A673 (cell line): ENCODE measurements around the gene SOCS2. TPM values are rescaled to one million over a fixed set of nuclear protein-coding genes. Genes with fewer than 3 reads are reported as not detected.

Source experiments
- BruUV-seq: library from RNA; stranded (reverse); fragments of 400-500 nt; replicated peaks from 2 replicates; lab custom pipeline; 2021; lab: Mats Ljungman, UMichigan
- CTCF ChIA-PET: fragments of 300-600 bp; sonication (Branson Sonifier 250); formaldehyde crosslinking; loops from one replicate; lab custom pipeline; 2022; ENCODE audit warnings: antibody characterized with exemption; lab: Charles Lee
- POLR2A ChIA-PET: fragments of 300-600 bp; sonication (Branson Sonifier 250); formaldehyde crosslinking; loops from one replicate; lab custom pipeline; 2022; ENCODE audit warnings: antibody characterized with exemption; ENCODE audit not compliant: low non-redundant PET; lab: Charles Lee
- DNase-seq: peaks from one replicate; pipeline ENCODE4 v3.0.0-alpha.2; 2015; ENCODE audit warnings: low spot score
- H3K27ac ChIP-seq: fragments of 200-600 bp; sonication (generic); 2 replicates; pipeline ENCODE4 v1.5.1; 2016; ENCODE audit warnings: mixed run types, low read depth, mild to moderate bottlenecking, mixed read lengths, antibody characterized with exemption, low read length; ENCODE audit not compliant: poor library complexity, severe bottlenecking
- H3K27me3 ChIP-seq: fragments of 200-600 bp; sonication (generic); replicated peaks from 2 replicates; pipeline ENCODE4 v1.6.1; 2017; ENCODE audit warnings: mixed run types, low read depth, mild to moderate bottlenecking, mixed read lengths, antibody characterized with exemption, low read length; ENCODE audit not compliant: insufficient read depth, poor library complexity
- H3K36me3 ChIP-seq: fragments of 200-600 bp; sonication (generic); 2 replicates; pipeline ENCODE4 v1.6.1; 2016; ENCODE audit warnings: mixed run types, mild to moderate bottlenecking, mixed read lengths, antibody characterized with exemption, low read length; ENCODE audit not compliant: insufficient read depth, poor library complexity, severe bottlenecking
- H3K4me1 ChIP-seq: fragments of 200-600 bp; sonication (generic); 2 replicates; pipeline ENCODE4 v1.6.1; 2017; ENCODE audit warnings: mixed run types, mild to moderate bottlenecking, mixed read lengths, antibody characterized with exemption, low read length; ENCODE audit not compliant: insufficient read depth, poor library complexity, severe bottlenecking
- H3K4me3 ChIP-seq: fragments of 200-600 bp; sonication (generic); 2 replicates; pipeline ENCODE4 v1.5.1; 2016; ENCODE audit warnings: low read depth, mixed run types, mild to moderate bottlenecking, mixed read lengths, low read length; ENCODE audit not compliant: poor library complexity, severe bottlenecking
- H3K9me3 ChIP-seq: fragments of 200-600 bp; sonication (generic); 2 replicates; pipeline ENCODE4 v1.6.1; 2016; ENCODE audit warnings: mixed run types, low read depth, mild to moderate bottlenecking, mixed read lengths, antibody characterized with exemption, low read length; ENCODE audit not compliant: poor library complexity, severe bottlenecking
- CTCF ChIP-seq: fragments of 300-800, 200-600 bp; sonication (generic); conservative IDR thresholded peaks from 2 replicates; pipeline ENCODE4 v1.5.1; 2017; ENCODE audit warnings: low read depth, mild to moderate bottlenecking, antibody characterized with exemption, low read length, moderate library complexity, mixed read lengths
- EZH2 ChIP-seq: fragments of 200-600 bp; sonication (generic); IDR thresholded peaks from 2 replicates; pipeline ENCODE4 v1.6.1; 2017; ENCODE audit warnings: borderline replicate concordance, low read depth, mild to moderate bottlenecking, mixed read lengths, antibody characterized with exemption, low read length; ENCODE audit not compliant: poor library complexity, severe bottlenecking
- intact Hi-C: fragments of 100-400 bp; cut with micrococcal nuclease; formaldehyde crosslinking; loops from one replicate; pipeline ENCODE4 v1.10.0; 2022; ENCODE audit not compliant: unreplicated experiment
- total RNA-seq: library from RNA; stranded (reverse); gene quantifications from 2 replicates; pipeline ENCODE4 v1.2.3, GENCODE V29; 2021

The SOCS2 gene
- total RNA-seq, 1 experiment from 2014 or later: 1.3 TPM

GRCh38 chr12:93540466-93540865, 32.0 kb upstream of the SOCS2 start:
- Histone ChIP-seq H3K27ac (no peak overlapping the region), H3K27me3 (no peaks in the 10 kb centered on the region), H3K36me3 (no peaks in the 10 kb centered on the region), H3K4me3 (no peak overlapping the region), H3K9me3 (no peaks in the 10 kb centered on the region), H3K4me1 (no peaks in the 10 kb centered on the region)
- no peak for DNase-seq
- no TSS peak for BruUV-seq
- CTCF ChIA-PET: no interaction called here
- intact Hi-C loops: no loop called here
- TF ChIP-seq EZH2: no peak
- no peak for TF ChIP-seq CTCF
- POLR2A ChIA-PET: no interaction called here

GRCh38 chr12:93541578-93542225, 30.8 kb upstream of the SOCS2 start:
- Histone ChIP-seq H3K4me1 (no peaks in the 10 kb centered on the region), H3K9me3 (no peaks in the 10 kb centered on the region), H3K27me3 (no peaks in the 10 kb centered on the region), H3K4me3 (no peak overlapping the region), H3K27ac (no peak overlapping the region), H3K36me3 (no peaks in the 10 kb centered on the region)
- ChIA-PET CTCF (no interaction called here), POLR2A (no interaction called here)
- BruUV-seq: no TSS peak
- intact Hi-C loops: no loop called here
- TF ChIP-seq CTCF (no peak), EZH2 (no peak)
- no peak for DNase-seq

GRCh38 chr12:93547778-93548177, 24.7 kb upstream of the SOCS2 start:
- H3K27me3 ChIP-seq: no peaks in the 10 kb centered on the region
- ChIA-PET CTCF (interaction anchor here (0.6 kb wide), 1 partner anchor 1489 kb away, joined by 3 read pairs; no protein-coding TSS in a partner anchor), POLR2A (interaction anchor here (0.7 kb wide), 1 partner anchor 26 kb away, joined by 3 read pairs; no protein-coding TSS in a partner anchor)
- intact Hi-C loops: loop anchor here (2.0 kb wide), 1 partner anchor 345 kb away; no protein-coding TSS in a partner anchor
- H3K9me3 ChIP-seq: no peaks in the 10 kb centered on the region
- H3K36me3 ChIP-seq: no peaks in the 10 kb centered on the region
- DNase-seq: peak; percentile 79
- H3K4me1 ChIP-seq: peaks cover 8% of the 10 kb centered on the region
- peak overlapping the region; percentile 60 for H3K27ac ChIP-seq
- no TSS peak for BruUV-seq
- no peak overlapping the region for H3K4me3 ChIP-seq
- TF ChIP-seq EZH2 (no peak), CTCF (no peak)
